GM23338 (cell line): ENCODE data around the gene MESP2. TPM values are rescaled to one million over a fixed set of nuclear protein-coding genes. Genes with fewer than 3 reads are reported as not detected.

ENCODE experiments used
- ATAC-seq: fragments of 200-7000 bp; cut with Tn5 transposase; 3 replicates; pipeline ENCODE4 v1.9.1; 2020
- DNase-seq: peaks from one replicate; pipeline ENCODE4 v3.0.0-alpha.2; 2015; ENCODE audit warnings: low spot score
- H2AFZ ChIP-seq: fragments of 200-600 bp; sonication (generic); 2 replicates; pipeline ENCODE4 v1.8.0; 2016; ENCODE audit warnings: antibody characterized with exemption, mild to moderate bottlenecking, moderate library complexity
- H3F3A ChIP-seq: fragments of 200-600 bp; sonication (generic); replicated peaks from 2 replicates; pipeline ENCODE4 v1.8.0; 2017; ENCODE audit warnings: antibody characterized with exemption, mixed run types, low read depth
- H3K27ac ChIP-seq: fragments of 200-600 bp; sonication (generic); 2 replicates; pipeline ENCODE4 v1.6.1; 2016; ENCODE audit warnings: low read depth
- H3K27me3 ChIP-seq: fragments of 200-600 bp; sonication (generic); 2 replicates; pipeline ENCODE4 v1.8.0; 2016; ENCODE audit warnings: mild to moderate bottlenecking, mixed run types, moderate library complexity; ENCODE audit not compliant: insufficient read depth
- H3K36me3 ChIP-seq: fragments of 200-600 bp; sonication (generic); 2 replicates; pipeline ENCODE4 v1.8.0; 2016; ENCODE audit warnings: mild to moderate bottlenecking; ENCODE audit not compliant: insufficient read depth
- H3K4me1 ChIP-seq: fragments of 200-600 bp; sonication (generic); 2 replicates; pipeline ENCODE4 v1.8.0; 2016; ENCODE audit warnings: mild to moderate bottlenecking, moderate library complexity; ENCODE audit not compliant: insufficient read depth
- H3K4me2 ChIP-seq: fragments of 200-600 bp; sonication (generic); 2 replicates; pipeline ENCODE4 v1.7.1; 2017; ENCODE audit warnings: mixed run types
- H3K4me3 ChIP-seq: fragments of 200-600 bp; sonication (generic); 2 replicates; pipeline ENCODE4 v1.6.1; 2016; ENCODE audit warnings: mixed run types
- H3K79me2 ChIP-seq: fragments of 200-600 bp; sonication (generic); replicated peaks from 2 replicates; pipeline ENCODE4 v1.8.0; 2017; ENCODE audit warnings: mild to moderate bottlenecking; ENCODE audit not compliant: insufficient read depth
- H3K9me2 ChIP-seq: fragments of 200-600 bp; sonication (generic); 2 replicates; pipeline ENCODE4 v1.8.0; 2017; ENCODE audit not compliant: insufficient read depth
- H4K20me1 ChIP-seq: fragments of 200-600 bp; sonication (generic); replicated peaks from 2 replicates; pipeline ENCODE4 v1.8.0; 2017; ENCODE audit warnings: mild to moderate bottlenecking; ENCODE audit not compliant: insufficient read depth
- H3K27ac Mint-ChIP-seq: 2 replicates; pipeline ENCODE4 v1.8.0; 2020; ENCODE audit warnings: inconsistent platforms, mild to moderate bottlenecking, moderate library complexity, mixed read lengths
- H3K27me3 Mint-ChIP-seq: 3 replicates; pipeline ENCODE4 v1.8.0; 2022; ENCODE audit warnings: low read depth, mild to moderate bottlenecking, moderate library complexity, mixed read lengths, inconsistent platforms; ENCODE audit not compliant: insufficient read depth, poor library complexity
- H3K36me3 Mint-ChIP-seq: 3 replicates; pipeline ENCODE4 v1.8.0; 2021; ENCODE audit warnings: low read depth, mild to moderate bottlenecking, inconsistent platforms, moderate library complexity, mixed read lengths
- H3K4me1 Mint-ChIP-seq: 3 replicates; pipeline ENCODE4 v1.8.0; 2020; ENCODE audit warnings: mild to moderate bottlenecking, inconsistent platforms, mixed read lengths
- H3K4me3 Mint-ChIP-seq: 3 replicates; pipeline ENCODE4 v1.8.0; 2021; ENCODE audit warnings: moderate library complexity, mild to moderate bottlenecking, inconsistent platforms, mixed read lengths
- H3K9me3 Mint-ChIP-seq: 3 replicates; pipeline ENCODE4 v1.8.0; 2020; ENCODE audit warnings: moderate library complexity, mild to moderate bottlenecking, inconsistent platforms, mixed read lengths
- CREB1 ChIP-seq: fragments of 250-450 bp; sonication (Bioruptor Pico); IDR thresholded peaks from 2 replicates; pipeline ENCODE4 v1.5.0; 2020; ENCODE audit warnings: low read depth, mild to moderate bottlenecking, moderate library complexity
- ETS1 ChIP-seq: IDR thresholded peaks from 2 replicates; pipeline ENCODE4 v1.6.1; 2016; ENCODE audit warnings: antibody characterized with exemption
- EZH2 ChIP-seq: fragments of 200-600 bp; sonication (generic); IDR thresholded peaks from one replicate; pipeline ENCODE4 v1.8.0; 2017; ENCODE audit warnings: antibody characterized with exemption, mild to moderate bottlenecking, low read depth; ENCODE audit not compliant: unreplicated experiment
- EZH2phosphoT487 ChIP-seq: fragments of 200-600 bp; sonication (generic); IDR thresholded peaks from one replicate; pipeline ENCODE4 v1.8.1; 2018; ENCODE audit warnings: antibody characterized with exemption; ENCODE audit not compliant: unreplicated experiment
- JUNB ChIP-seq: IDR thresholded peaks from one replicate; pipeline ENCODE4 v1.6.1; 2016; ENCODE audit warnings: antibody characterized with exemption; ENCODE audit not compliant: unreplicated experiment
- NANOG ChIP-seq: IDR thresholded peaks from 2 replicates; pipeline ENCODE4 v1.6.1; 2016; ENCODE audit warnings: antibody characterized with exemption, borderline replicate concordance
- POLR2AphosphoS5 ChIP-seq: IDR thresholded peaks from 2 replicates; pipeline ENCODE4 v1.6.1; 2016; ENCODE audit warnings: antibody characterized with exemption, low read depth
- STAT1 ChIP-seq: IDR thresholded peaks from one replicate; pipeline ENCODE4 v1.6.1; 2016; ENCODE audit warnings: antibody characterized with exemption; ENCODE audit not compliant: unreplicated experiment
- ZNF114 ChIP-seq: fragments of 250-450 bp; sonication (Bioruptor Pico); IDR thresholded peaks from 2 replicates; pipeline ENCODE4 v1.5.0; 2020; ENCODE audit warnings: mild to moderate bottlenecking, moderate library complexity
- ZNF331 ChIP-seq: fragments of 250-450 bp; sonication (Bioruptor Pico); IDR thresholded peaks from 2 replicates; pipeline ENCODE4 v1.5.0; 2020; ENCODE audit warnings: low read depth, mild to moderate bottlenecking, moderate library complexity
- polyA plus RNA-seq: library from polyadenylated mRNA; unstranded; fragments of >200 nt; fragmentation: Nextera tagmentation; extraction: Ambion mirVana; gene quantifications from 2 replicates; pipeline ENCODE4 v1.2.1, GENCODE V29; 2016
- total RNA-seq: library from RNA; depleted of rRNA; stranded (reverse); fragments of >200 nt; shearing (Covaris generic); gene quantifications from 2 replicates; pipeline ENCODE4 v1.2.3, GENCODE V29; 2014
- TF ChIP-seq, protein P1 (sequence below): fragments of 250-450 bp; sonication (Bioruptor Pico); IDR thresholded peaks from 2 replicates; pipeline ENCODE4 v1.5.0; 2020; ENCODE audit warnings: mild to moderate bottlenecking, moderate library complexity
- TF ChIP-seq, protein P2 (sequence below): IDR thresholded peaks from one replicate; pipeline ENCODE4 v1.6.1; 2018; ENCODE audit warnings: antibody characterized with exemption; ENCODE audit not compliant: unreplicated experiment
- TF ChIP-seq, protein P3 (sequence below), 2 experiments: fragments of 200-600 bp in 1 of 2; sonication (generic) in 1 of 2; conservative IDR thresholded peaks; 2 replicates each; pipeline versions ENCODE4 v1.5.1 to v1.6.1; 2016 to 2017; ENCODE audit warnings: antibody characterized with exemption in 2 of 2, low read depth in 2 of 2, mild to moderate bottlenecking in 2 of 2, moderate library complexity in 1 of 2

The MESP2 gene
- total and polyA plus RNA-seq, 2 experiments from 2014 or later: 0.24 to 1.3 TPM

GRCh38 chr15:89809787-89810148 is 33.6 kb downstream of the MESP2 start:
- H3K27me3 Mint-ChIP-seq: peaks cover 31% of the 10 kb centered on the region
- Histone ChIP-seq H4K20me1 (no peaks in the 10 kb centered on the region), H3K4me1 (no peaks in the 10 kb centered on the region; the same call in 1 of the 2 replicates), H3K36me3 (no peaks in the 10 kb centered on the region), H3F3A (no peaks in the 10 kb centered on the region), H3K27ac (no peak overlapping the region), H3K4me2 (no peak overlapping the region), H3K79me2 (no peaks in the 10 kb centered on the region), H3K4me3 (no peak overlapping the region), H2AFZ (no peak overlapping the region), H3K9me2 (no peaks in the 10 kb centered on the region), H3K27me3 (peaks cover 15% of the 10 kb centered on the region)
- peaks cover 12% of the 10 kb centered on the region; the same call in 2 of the 3 replicates for H3K4me1 Mint-ChIP-seq
- H3K9me3 Mint-ChIP-seq: no peaks in the 10 kb centered on the region
- H3K4me3 Mint-ChIP-seq: no peak overlapping the region
- no peak overlapping the region for H3K27ac Mint-ChIP-seq
- TF ChIP-seq JUNB (no peak), EZH2 (no peak), ZNF114 (CRISPR knock-in tag) (no peak), ETS1 (no peak), STAT1 (no peak), POLR2AphosphoS5 (no peak), ZNF331 (CRISPR knock-in tag) (no peak), CREB1 (CRISPR knock-in tag) (no peak), NANOG (no peak), EZH2phosphoT487 (no peak)
- TF ChIP-seq, protein P1, sequence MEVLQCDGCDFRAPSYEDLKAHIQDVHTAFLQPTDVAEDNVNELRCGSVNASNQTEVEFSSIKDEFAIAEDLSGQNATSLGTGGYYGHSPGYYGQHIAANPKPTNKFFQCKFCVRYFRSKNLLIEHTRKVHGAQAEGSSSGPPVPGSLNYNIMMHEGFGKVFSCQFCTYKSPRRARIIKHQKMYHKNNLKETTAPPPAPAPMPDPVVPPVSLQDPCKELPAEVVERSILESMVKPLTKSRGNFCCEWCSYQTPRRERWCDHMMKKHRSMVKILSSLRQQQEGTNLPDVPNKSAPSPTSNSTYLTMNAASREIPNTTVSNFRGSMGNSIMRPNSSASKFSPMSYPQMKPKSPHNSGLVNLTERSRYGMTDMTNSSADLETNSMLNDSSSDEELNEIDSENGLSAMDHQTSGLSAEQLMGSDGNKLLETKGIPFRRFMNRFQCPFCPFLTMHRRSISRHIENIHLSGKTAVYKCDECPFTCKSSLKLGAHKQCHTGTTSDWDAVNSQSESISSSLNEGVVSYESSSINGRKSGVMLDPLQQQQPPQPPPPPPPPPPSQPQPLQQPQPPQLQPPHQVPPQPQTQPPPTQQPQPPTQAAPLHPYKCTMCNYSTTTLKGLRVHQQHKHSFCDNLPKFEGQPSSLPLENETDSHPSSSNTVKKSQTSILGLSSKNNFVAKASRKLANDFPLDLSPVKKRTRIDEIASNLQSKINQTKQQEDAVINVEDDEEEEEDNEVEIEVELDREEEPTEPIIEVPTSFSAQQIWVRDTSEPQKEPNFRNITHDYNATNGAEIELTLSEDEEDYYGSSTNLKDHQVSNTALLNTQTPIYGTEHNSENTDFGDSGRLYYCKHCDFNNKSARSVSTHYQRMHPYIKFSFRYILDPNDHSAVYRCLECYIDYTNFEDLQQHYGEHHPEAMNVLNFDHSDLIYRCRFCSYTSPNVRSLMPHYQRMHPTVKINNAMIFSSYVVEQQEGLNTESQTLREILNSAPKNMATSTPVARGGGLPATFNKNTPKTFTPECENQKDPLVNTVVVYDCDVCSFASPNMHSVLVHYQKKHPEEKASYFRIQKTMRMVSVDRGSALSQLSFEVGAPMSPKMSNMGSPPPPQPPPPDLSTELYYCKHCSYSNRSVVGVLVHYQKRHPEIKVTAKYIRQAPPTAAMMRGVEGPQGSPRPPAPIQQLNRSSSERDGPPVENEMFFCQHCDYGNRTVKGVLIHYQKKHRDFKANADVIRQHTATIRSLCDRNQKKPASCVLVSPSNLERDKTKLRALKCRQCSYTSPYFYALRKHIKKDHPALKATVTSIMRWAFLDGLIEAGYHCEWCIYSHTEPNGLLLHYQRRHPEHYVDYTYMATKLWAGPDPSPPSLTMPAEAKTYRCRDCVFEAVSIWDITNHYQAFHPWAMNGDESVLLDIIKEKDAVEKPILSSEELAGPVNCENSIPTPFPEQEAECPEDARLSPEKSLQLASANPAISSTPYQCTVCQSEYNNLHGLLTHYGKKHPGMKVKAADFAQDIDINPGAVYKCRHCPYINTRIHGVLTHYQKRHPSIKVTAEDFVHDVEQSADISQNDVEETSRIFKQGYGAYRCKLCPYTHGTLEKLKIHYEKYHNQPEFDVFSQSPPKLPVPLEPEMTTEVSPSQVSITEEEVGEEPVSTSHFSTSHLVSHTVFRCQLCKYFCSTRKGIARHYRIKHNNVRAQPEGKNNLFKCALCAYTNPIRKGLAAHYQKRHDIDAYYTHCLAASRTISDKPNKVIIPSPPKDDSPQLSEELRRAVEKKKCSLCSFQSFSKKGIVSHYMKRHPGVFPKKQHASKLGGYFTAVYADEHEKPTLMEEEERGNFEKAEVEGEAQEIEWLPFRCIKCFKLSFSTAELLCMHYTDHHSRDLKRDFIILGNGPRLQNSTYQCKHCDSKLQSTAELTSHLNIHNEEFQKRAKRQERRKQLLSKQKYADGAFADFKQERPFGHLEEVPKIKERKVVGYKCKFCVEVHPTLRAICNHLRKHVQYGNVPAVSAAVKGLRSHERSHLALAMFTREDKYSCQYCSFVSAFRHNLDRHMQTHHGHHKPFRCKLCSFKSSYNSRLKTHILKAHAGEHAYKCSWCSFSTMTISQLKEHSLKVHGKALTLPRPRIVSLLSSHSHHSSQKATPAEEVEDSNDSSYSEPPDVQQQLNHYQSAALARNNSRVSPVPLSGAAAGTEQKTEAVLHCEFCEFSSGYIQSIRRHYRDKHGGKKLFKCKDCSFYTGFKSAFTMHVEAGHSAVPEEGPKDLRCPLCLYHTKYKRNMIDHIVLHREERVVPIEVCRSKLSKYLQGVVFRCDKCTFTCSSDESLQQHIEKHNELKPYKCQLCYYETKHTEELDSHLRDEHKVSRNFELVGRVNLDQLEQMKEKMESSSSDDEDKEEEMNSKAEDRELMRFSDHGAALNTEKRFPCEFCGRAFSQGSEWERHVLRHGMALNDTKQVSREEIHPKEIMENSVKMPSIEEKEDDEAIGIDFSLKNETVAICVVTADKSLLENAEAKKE (CRISPR knock-in tag): no peak
- TF ChIP-seq, protein P2, sequence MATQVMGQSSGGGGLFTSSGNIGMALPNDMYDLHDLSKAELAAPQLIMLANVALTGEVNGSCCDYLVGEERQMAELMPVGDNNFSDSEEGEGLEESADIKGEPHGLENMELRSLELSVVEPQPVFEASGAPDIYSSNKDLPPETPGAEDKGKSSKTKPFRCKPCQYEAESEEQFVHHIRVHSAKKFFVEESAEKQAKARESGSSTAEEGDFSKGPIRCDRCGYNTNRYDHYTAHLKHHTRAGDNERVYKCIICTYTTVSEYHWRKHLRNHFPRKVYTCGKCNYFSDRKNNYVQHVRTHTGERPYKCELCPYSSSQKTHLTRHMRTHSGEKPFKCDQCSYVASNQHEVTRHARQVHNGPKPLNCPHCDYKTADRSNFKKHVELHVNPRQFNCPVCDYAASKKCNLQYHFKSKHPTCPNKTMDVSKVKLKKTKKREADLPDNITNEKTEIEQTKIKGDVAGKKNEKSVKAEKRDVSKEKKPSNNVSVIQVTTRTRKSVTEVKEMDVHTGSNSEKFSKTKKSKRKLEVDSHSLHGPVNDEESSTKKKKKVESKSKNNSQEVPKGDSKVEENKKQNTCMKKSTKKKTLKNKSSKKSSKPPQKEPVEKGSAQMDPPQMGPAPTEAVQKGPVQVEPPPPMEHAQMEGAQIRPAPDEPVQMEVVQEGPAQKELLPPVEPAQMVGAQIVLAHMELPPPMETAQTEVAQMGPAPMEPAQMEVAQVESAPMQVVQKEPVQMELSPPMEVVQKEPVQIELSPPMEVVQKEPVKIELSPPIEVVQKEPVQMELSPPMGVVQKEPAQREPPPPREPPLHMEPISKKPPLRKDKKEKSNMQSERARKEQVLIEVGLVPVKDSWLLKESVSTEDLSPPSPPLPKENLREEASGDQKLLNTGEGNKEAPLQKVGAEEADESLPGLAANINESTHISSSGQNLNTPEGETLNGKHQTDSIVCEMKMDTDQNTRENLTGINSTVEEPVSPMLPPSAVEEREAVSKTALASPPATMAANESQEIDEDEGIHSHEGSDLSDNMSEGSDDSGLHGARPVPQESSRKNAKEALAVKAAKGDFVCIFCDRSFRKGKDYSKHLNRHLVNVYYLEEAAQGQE: no peak
- TF ChIP-seq, protein P3, sequence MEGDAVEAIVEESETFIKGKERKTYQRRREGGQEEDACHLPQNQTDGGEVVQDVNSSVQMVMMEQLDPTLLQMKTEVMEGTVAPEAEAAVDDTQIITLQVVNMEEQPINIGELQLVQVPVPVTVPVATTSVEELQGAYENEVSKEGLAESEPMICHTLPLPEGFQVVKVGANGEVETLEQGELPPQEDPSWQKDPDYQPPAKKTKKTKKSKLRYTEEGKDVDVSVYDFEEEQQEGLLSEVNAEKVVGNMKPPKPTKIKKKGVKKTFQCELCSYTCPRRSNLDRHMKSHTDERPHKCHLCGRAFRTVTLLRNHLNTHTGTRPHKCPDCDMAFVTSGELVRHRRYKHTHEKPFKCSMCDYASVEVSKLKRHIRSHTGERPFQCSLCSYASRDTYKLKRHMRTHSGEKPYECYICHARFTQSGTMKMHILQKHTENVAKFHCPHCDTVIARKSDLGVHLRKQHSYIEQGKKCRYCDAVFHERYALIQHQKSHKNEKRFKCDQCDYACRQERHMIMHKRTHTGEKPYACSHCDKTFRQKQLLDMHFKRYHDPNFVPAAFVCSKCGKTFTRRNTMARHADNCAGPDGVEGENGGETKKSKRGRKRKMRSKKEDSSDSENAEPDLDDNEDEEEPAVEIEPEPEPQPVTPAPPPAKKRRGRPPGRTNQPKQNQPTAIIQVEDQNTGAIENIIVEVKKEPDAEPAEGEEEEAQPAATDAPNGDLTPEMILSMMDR (conservative IDR thresholded peaks at IDR 0.05; ENCODE audit: low read depth in 2 of 2): no peak
- ATAC-seq (no peak), DNase-seq (no peak)
- H3K36me3 Mint-ChIP-seq: no peaks in the 10 kb centered on the region; the same call in 2 of the 3 replicates
